Measurements from ENCODE around the gene KCNJ5.

The KCNJ5 gene

GRCh38 chr11:128943428-128943976 lies 52.3 kb downstream of the KCNJ5 start:
- DNase-seq (ENCODE audit: low spot score): no peak
- no peak for TF ChIP-seq CTCF (IDR thresholded peaks at IDR 0.05; ENCODE audit: extremely low read depth, missing control alignments)

- TF ChIP-seq CTCF (IDR thresholded peaks at IDR 0.05; ENCODE audit: extremely low read depth, missing control alignments): no peak
- DNase-seq (ENCODE audit: low spot score): no peak
Observed at GRCh38 chr11:128946648-128947047, 55.5 kb downstream of the KCNJ5 start.

GRCh38 chr11:128947773-128948172 lies 56.6 kb downstream of the KCNJ5 start:
- DNase-seq (ENCODE audit: low spot score): no peak

GRCh38 chr11:128948583-128948982 lies 57.4 kb downstream of the KCNJ5 start:
- DNase-seq (ENCODE audit: low spot score): no peak
- TF ChIP-seq CTCF (IDR thresholded peaks at IDR 0.05; ENCODE audit: extremely low read depth, missing control alignments): no peak

More at GRCh38 chr11:128947773-128948172, 56.6 kb downstream of the KCNJ5 start:
- no peak for TF ChIP-seq CTCF (IDR thresholded peaks at IDR 0.05; ENCODE audit: extremely low read depth, missing control alignments)

GRCh38 chr11:128949791-128950454 lies 58.8 kb downstream of the KCNJ5 start:
- TF ChIP-seq CTCF (IDR thresholded peaks at IDR 0.05; ENCODE audit: extremely low read depth, missing control alignments): no peak
- no peak for DNase-seq (ENCODE audit: low spot score)

GRCh38 chr11:128953151-128953550 lies 62.0 kb downstream of the KCNJ5 start:
- no peak for TF ChIP-seq CTCF (IDR thresholded peaks at IDR 0.05; ENCODE audit: extremely low read depth, missing control alignments)
- DNase-seq (ENCODE audit: low spot score): no peak

GRCh38 chr11:128955636-128956035 lies 64.5 kb downstream of the KCNJ5 start:
- no peak for TF ChIP-seq CTCF (IDR thresholded peaks at IDR 0.05; ENCODE audit: extremely low read depth, missing control alignments)
- DNase-seq (ENCODE audit: low spot score): no peak

Measured in GM20000 (cell line).